ENCODE data around the gene VSIG10.
"Not testable (repeated sequence)": the region's sequence is repeated elsewhere in the genome, so short reads cannot be mapped to it uniquely, and the experiment has no call there.

The VSIG10 gene

GRCh38 chr12:118032188-118032587 lies 71.6 kb downstream of the VSIG10 start:
- DNase-seq = no peak

- DNase-seq = no peak
Observed at GRCh38 chr12:118029166-118029565, 74.6 kb downstream of the VSIG10 start.

DNA sequence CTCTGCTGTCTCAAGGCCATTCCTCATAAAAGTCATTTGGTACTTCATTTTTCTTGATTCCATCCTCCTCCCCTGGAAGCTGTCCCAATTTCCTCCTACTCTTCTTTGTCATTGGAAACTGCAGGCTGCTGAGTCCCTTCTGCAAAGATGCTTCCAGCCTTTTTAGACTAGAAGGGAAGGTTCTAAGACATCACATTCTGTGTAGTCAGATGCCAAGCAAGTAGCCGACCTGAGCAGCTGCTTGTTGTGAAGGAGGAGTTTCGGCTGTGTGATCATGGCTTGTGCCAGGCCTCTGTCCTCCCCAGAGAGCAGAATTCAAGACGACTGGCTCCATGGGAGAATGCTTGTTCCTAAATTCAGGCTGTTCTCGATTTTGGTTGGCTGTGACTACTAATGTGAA lies 78.6 kb downstream of the VSIG10 start:
- DNase-seq = no peak

DNA sequence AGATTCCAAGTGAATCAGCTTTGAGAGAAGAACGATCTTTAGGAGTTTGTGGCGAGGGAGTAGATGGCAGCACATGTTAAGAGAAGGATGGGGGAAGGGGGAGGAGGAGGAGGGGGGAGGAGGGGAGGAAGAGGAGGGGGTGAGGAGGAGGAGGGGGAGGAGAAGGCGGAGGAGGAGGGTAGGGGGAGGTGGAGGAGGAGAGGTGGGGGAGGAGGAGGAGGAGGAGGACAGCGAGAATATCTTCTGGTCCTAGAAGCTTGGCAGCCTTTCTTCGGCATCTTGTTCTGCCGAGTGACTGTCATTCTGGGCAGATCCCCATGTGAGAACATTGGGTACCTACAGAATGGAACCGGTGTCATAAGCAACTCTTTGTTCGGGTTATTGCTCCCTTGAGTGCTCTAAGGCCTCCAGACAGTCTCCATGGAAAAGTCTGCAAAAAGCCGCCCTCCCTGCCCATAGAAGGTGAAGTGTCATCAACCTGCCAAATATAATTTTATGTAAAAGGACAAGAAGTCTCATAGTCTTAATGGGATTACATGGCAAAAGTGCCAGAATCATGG lies 80.4 kb downstream of the VSIG10 start:
- DNase-seq = no peak

- DNase-seq = no peak
Observed at GRCh38 chr12:118022728-118023109, 81.1 kb downstream of the VSIG10 start.

- DNase-seq = not testable (repeated sequence)
Observed at GRCh38 chr12:118022097-118022727, 81.6 kb downstream of the VSIG10 start.

DNA sequence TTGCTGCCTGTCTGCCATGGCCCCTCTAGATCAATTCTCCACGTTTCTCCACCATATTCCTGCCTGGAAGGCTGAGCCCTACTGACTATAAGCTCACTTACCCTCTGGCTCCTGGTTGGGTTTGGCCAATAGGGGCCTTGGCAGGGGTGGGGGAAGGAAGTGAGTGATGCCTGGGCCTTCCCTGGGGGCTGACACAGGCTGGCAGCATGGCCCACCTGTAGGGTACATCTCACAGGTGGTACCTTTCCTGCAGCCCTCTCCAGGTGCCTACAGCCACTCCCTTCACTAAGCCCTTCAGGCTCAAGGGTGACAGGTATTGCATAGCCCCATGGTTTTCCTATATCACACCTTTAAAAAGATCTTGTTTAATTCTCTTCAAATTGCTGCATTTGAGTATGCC lies 83.8 kb downstream of the VSIG10 start:
- DNase-seq = no peak

GRCh38 chr12:118017926-118018325 lies 85.9 kb downstream of the VSIG10 start:
- no peak for DNase-seq

- peak; percentile 99 for DNase-seq
Observed at GRCh38 chr12:118016424-118017264, 87.2 kb downstream of the VSIG10 start, which contains the start of gene RFC5. Gene RFC5, plus strand, starts transcription at chr12:118016703. Its CDS starts 125 bp downstream, at chr12:118016828.

DNA sequence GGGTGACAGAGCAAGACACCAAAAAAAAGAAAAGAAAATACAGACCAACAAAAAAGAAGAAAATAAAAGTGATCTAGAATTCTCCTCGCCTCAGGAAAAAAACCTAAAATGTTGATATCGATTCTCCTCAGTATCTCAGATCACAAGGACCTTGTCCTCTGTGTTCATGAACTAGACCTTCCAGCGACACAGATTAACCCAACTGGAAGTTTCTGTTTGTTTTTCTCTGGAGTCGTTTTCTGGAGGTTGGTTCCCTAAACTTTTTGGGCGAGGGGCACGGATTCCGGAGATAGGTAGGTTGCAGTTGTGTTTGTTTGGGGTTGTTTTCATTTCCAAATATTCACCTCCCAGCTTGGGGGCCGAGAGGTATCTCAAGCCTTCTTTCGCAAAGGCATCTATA lies 87.9 kb downstream of the VSIG10 start:
- DNase-seq = no peak

DNA sequence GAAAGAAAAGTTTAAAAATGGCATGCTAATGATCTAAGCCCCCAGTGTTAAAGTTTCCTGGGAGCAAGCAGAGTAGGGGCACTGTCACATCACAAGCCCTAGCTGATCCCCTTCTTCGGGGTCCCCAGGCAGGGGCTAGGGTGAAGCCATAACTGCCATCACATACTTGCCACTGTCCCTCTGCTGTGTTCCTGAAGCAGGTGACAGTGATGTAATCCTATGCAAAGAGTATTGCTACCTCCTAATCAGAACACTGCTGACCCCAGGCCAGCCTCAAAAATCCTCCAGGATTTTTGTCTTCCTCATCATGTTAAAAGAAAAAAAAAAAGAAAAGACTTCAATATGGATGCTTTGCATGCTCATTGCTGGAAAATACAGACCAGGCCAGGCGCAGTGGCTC lies 88.5 kb downstream of the VSIG10 start:
- DNase-seq = no peak

All from T-helper 9 cell (primary cell).